Activated CD8-positive, alpha-beta T cell treated with anti-CD3 and anti-CD28 coated beads for 36 hours (primary cell): ENCODE results near the gene PTPRG. TPM values are rescaled to one million over a fixed set of nuclear protein-coding genes. Genes with fewer than 3 reads are reported as not detected.

Source experiments
- ATAC-seq: fragments of 200-7000 bp; cut with Tn5 transposase; one replicate; pipeline ENCODE4 v1.10.0; 2021; ENCODE audit warnings: mild to moderate bottlenecking, moderate library complexity
- CTCF ChIA-PET: fragments of 350-600 bp; sonication (Branson Sonifier 250); formaldehyde crosslinking; loops from one replicate; lab custom pipeline; 2021; ENCODE audit warnings: antibody characterized with exemption; lab: Charles Lee
- POLR2A ChIA-PET: fragments of 350-600 bp; sonication (Branson Sonifier 250); formaldehyde crosslinking; loops from one replicate; lab custom pipeline; 2021; ENCODE audit warnings: antibody characterized with exemption; lab: Charles Lee
- DNase-seq: peaks from one replicate; pipeline ENCODE4 v3.0.0-alpha.2; 2020
- H3K27ac Mint-ChIP-seq: one replicate; pipeline ENCODE4 v1.8.0; 2021; ENCODE audit warnings: mild to moderate bottlenecking, mixed read lengths
- H3K27me3 Mint-ChIP-seq: one replicate; pipeline ENCODE4 v1.8.0; 2021; ENCODE audit warnings: mixed read lengths
- H3K36me3 Mint-ChIP-seq: one replicate; pipeline ENCODE4 v1.8.0; 2021; ENCODE audit warnings: low read depth, mixed read lengths
- H3K4me1 Mint-ChIP-seq: one replicate; pipeline ENCODE4 v1.8.0; 2021; ENCODE audit warnings: low read depth, mixed read lengths
- H3K4me3 Mint-ChIP-seq: one replicate; pipeline ENCODE4 v1.8.0; 2021; ENCODE audit warnings: mild to moderate bottlenecking, moderate library complexity, mixed read lengths
- H3K9me3 Mint-ChIP-seq: one replicate; pipeline ENCODE4 v1.8.0; 2021; ENCODE audit warnings: mixed read lengths
- intact Hi-C: fragments of 100-400 bp; cut with micrococcal nuclease; formaldehyde crosslinking; loops from one replicate; pipeline ENCODE4 v1.10.0; 2022
- total RNA-seq, 2 experiments: library from RNA; stranded (reverse); gene quantifications; one replicate each; pipeline ENCODE4 v1.2.3, GENCODE V29; 2021
- TF ChIP-seq, protein P1 (sequence below): fragments of 200-600 bp; IDR thresholded peaks from one replicate; pipeline ENCODE4 v1.8.0; 2022; ENCODE audit warnings: antibody characterized with exemption, mild to moderate bottlenecking

The PTPRG gene
- total RNA-seq, 2 experiments from 2014 or later = not detected

DNA sequence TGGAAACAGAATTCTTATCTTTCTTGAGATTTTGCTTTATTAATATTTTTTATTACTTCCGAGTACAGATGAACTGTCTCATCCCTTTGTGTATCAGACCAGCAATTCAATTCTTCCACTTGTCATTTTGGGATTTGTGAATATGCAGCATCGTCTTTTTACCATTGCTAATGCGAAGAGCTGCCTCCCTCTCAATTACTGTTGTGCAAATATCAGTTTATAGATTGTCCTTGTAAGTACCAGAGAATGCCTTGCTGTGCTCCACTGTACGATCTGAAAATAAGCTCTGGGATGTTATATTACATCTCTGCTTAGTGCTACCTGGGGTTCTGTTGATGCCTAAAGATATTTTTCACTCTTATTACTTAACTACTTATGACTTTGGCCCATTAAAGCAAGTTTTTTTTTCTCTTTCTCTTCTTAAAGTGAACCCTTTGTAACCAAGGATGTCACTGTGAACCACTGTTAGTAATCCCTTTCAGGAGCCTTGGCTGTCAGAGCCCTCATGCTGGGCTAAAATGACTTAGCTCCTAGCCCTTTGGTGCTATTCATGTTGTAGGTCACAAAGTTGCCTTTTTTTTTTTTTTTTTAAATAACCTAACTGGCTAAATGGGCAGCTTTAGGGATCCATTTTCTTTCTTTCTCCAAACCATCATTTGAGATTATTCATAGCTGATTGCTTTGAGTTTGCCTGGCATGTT lies 429.1 kb downstream of the PTPRG start:
- ChIA-PET CTCF (no interaction called here), POLR2A (no interaction called here)
- no peak overlapping the region for H3K4me3 Mint-ChIP-seq
- H3K36me3 Mint-ChIP-seq = no peaks in the 10 kb centered on the region
- no peak for ATAC-seq
- no peaks in the 10 kb centered on the region for H3K4me1 Mint-ChIP-seq
- TF ChIP-seq, protein P1, sequence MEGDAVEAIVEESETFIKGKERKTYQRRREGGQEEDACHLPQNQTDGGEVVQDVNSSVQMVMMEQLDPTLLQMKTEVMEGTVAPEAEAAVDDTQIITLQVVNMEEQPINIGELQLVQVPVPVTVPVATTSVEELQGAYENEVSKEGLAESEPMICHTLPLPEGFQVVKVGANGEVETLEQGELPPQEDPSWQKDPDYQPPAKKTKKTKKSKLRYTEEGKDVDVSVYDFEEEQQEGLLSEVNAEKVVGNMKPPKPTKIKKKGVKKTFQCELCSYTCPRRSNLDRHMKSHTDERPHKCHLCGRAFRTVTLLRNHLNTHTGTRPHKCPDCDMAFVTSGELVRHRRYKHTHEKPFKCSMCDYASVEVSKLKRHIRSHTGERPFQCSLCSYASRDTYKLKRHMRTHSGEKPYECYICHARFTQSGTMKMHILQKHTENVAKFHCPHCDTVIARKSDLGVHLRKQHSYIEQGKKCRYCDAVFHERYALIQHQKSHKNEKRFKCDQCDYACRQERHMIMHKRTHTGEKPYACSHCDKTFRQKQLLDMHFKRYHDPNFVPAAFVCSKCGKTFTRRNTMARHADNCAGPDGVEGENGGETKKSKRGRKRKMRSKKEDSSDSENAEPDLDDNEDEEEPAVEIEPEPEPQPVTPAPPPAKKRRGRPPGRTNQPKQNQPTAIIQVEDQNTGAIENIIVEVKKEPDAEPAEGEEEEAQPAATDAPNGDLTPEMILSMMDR = no peak
- no peak for DNase-seq
- H3K27me3 Mint-ChIP-seq = no peaks in the 10 kb centered on the region
- H3K9me3 Mint-ChIP-seq = no peaks in the 10 kb centered on the region
- H3K27ac Mint-ChIP-seq = no peak overlapping the region
- intact Hi-C loops = no loop called here

DNA sequence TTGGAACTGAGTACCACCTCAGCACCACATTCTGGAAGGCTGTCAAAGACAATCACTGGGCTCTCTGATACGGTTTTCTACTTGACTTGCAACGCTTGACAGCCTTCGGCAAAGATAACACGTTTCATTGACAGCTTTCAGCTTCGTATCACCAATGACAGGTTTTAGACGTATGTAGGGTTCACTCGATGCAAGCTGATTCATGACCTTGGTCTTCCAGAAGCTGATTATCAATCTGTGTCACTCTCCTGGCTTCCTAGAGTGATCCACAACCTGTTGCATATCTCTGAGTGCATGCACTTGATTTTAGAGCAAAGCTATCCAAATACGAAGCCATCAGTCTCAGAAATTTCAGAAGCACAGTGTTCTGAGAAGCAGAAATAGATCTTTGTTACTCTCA lies 430.3 kb downstream of the PTPRG start:
- Mint-ChIP-seq H3K27ac (no peak overlapping the region), H3K4me1 (no peaks in the 10 kb centered on the region), H3K27me3 (peaks cover 1% of the 10 kb centered on the region), H3K4me3 (no peak overlapping the region), H3K36me3 (no peaks in the 10 kb centered on the region), H3K9me3 (no peaks in the 10 kb centered on the region)
- intact Hi-C loops = no loop called here
- TF ChIP-seq, protein P1 = no peak
- CTCF ChIA-PET = interaction anchor here (0.7 kb wide), 1 partner anchor 675 kb away, joined by 3 read pairs; no protein-coding TSS in a partner anchor
- DNase-seq (no peak), ATAC-seq (no peak)
- POLR2A ChIA-PET = no interaction called here

DNA sequence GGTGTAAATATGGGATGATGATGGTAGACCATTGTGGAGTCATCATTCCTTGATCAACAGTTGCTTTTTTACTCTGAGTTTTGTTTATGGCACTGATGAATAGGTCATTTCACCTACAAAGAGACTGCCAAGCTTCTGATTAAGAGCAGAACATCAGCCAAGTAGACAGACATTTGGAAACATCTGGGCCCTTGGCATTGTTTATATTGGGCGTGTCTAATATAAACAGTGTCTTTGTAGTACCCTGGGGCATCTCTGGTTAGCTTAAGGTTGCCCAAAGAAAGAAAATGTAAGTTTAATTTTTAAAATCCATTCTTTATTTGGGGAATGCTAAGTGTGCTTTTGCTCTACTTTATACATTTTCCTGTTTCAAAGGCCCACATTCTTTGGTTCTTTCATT lies 435.0 kb downstream of the PTPRG start:
- no peaks in the 10 kb centered on the region for H3K4me1 Mint-ChIP-seq
- H3K27me3 Mint-ChIP-seq = peaks cover 2% of the 10 kb centered on the region
- no peak overlapping the region for H3K27ac Mint-ChIP-seq
- H3K4me3 Mint-ChIP-seq = no peak overlapping the region
- TF ChIP-seq, protein P1 = no peak
- no peak for ATAC-seq
- H3K9me3 Mint-ChIP-seq = no peaks in the 10 kb centered on the region
- ChIA-PET CTCF (no interaction called here), POLR2A (no interaction called here)
- H3K36me3 Mint-ChIP-seq = no peaks in the 10 kb centered on the region
- DNase-seq = no peak
- intact Hi-C loops = no loop called here

DNA sequence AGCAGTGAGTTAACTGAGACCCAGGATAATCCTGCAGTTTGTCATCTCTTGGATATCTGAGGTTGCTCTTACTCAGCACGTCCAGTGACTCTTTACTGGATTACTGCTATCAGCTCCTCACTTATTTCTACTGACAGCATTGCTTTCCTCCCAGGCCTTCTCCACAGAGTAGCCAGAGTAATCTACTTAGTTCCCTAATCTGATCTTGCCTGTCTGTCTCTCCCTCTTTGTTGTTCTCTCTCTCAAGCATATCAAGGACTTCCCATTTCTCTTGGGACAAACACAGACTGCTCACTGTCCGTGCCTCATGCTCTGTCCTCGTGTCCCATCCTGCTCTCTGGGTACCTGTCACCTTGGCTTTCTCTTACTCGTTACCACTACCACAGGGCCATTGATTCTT lies 435.7 kb downstream of the PTPRG start:
- no peaks in the 10 kb centered on the region for H3K36me3 Mint-ChIP-seq
- peaks cover 2% of the 10 kb centered on the region for H3K27me3 Mint-ChIP-seq
- H3K27ac Mint-ChIP-seq = no peak overlapping the region
- no peak overlapping the region for H3K4me3 Mint-ChIP-seq
- ChIA-PET POLR2A (no interaction called here), CTCF (no interaction called here)
- H3K9me3 Mint-ChIP-seq = no peaks in the 10 kb centered on the region
- TF ChIP-seq, protein P1 = no peak
- intact Hi-C loops = no loop called here
- H3K4me1 Mint-ChIP-seq = no peaks in the 10 kb centered on the region
- ATAC-seq (no peak), DNase-seq (no peak)

DNA sequence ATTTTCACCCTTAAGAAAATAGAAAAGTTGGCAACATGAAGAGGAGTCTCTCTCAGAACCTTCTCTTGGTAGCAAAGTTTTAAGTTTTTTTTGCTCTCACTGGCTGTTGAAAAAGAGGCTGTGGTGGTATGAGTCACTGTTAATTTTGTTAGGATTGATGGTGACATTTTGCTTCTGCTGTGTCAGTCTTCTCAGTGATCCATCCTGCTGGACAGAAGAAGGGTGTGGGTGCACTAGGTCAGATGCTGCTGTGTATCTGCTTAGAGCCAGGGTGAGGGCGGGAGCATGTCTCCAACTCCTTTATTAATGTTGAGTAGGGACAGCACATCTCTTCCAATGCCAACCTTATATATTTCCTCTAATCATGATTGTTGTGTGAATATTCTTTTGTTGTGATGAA lies 442.5 kb downstream of the PTPRG start:
- H3K27me3 Mint-ChIP-seq = no peaks in the 10 kb centered on the region
- no peak for DNase-seq
- ATAC-seq = no peak
- ChIA-PET CTCF (no interaction called here), POLR2A (no interaction called here)
- TF ChIP-seq, protein P1 = no peak
- H3K4me1 Mint-ChIP-seq = no peaks in the 10 kb centered on the region
- no peak overlapping the region for H3K4me3 Mint-ChIP-seq
- no peak overlapping the region for H3K27ac Mint-ChIP-seq
- no peaks in the 10 kb centered on the region for H3K9me3 Mint-ChIP-seq
- intact Hi-C loops = loop anchor here (10.0 kb wide), 1 partner anchor 1029 kb away; no protein-coding TSS in a partner anchor
- H3K36me3 Mint-ChIP-seq = no peaks in the 10 kb centered on the region
